HUES48 (cell line): ENCODE measurements around the gene CRACR2B.

Experiments
- H3K27ac ChIP-seq: one replicate; pipeline ENCODE4 v1.7.0; 2013; ENCODE audit warnings: low read depth, low read length, inconsistent platforms
- H3K27me3 ChIP-seq: 2 replicates; pipeline ENCODE4 v1.6.1; 2013; ENCODE audit warnings: mild to moderate bottlenecking, low read length; ENCODE audit not compliant: control insufficient read depth, insufficient read depth
- H3K36me3 ChIP-seq: 2 replicates; pipeline ENCODE4 v1.6.1; 2013; ENCODE audit warnings: low read length; ENCODE audit not compliant: control insufficient read depth, insufficient read depth
- H3K4me1 ChIP-seq: 2 replicates; pipeline ENCODE4 v1.6.1; 2013; ENCODE audit warnings: mild to moderate bottlenecking, low read length; ENCODE audit not compliant: control insufficient read depth, insufficient read depth
- H3K4me3 ChIP-seq: 2 replicates; pipeline ENCODE4 v1.5.1; 2013; ENCODE audit warnings: mild to moderate bottlenecking, low read depth, low read length
- H3K9ac ChIP-seq: 2 replicates; pipeline ENCODE4 v1.6.1; 2013; ENCODE audit warnings: mild to moderate bottlenecking, low read depth, low read length, moderate library complexity
- H3K9me3 ChIP-seq: 2 replicates; pipeline ENCODE4 v1.6.1; 2013; ENCODE audit warnings: low read length; ENCODE audit not compliant: control insufficient read depth, insufficient read depth

The CRACR2B gene

DNA sequence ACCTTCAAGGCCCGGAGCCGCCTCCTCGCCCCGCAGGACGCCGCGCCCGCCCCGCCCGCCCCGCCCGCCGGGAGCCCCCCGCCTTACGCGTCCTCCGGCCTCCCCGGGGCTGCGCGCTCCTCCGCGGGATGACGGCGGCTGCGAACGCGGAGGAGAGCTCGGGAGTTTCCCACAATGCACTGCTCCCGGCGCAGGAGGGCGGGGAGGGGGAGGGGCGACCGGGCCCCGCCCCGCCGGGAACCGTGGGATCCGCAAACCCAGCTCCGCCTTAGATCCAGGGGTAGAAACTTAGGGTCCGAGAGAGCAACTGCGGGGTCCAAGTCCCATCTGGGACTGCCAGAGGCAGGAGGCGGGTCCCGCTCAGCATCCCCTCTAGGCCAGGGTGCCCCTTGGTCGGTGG is 37.8 kb upstream of the CRACR2B start, which contains the start of gene CEND1:
CEND1 (minus strand) TSS at position 148 of the 400 bp plus-strand sequence. CDS start 1,514 bp downstream, outside the sequence.
- peaks cover 4% of the 10 kb centered on the region; the same call in 1 of the 2 replicates for H3K4me1 ChIP-seq
- H3K27me3 ChIP-seq, result no peaks in the 10 kb centered on the region
- no peaks in the 10 kb centered on the region for H3K9me3 ChIP-seq
- H3K27ac ChIP-seq, result no peak within 1 kb of the TSS
- H3K9ac ChIP-seq, result no peak within 1 kb of the TSS
- peaks cover 28% of the 10 kb centered on the region for H3K36me3 ChIP-seq
- H3K4me3 ChIP-seq, result peak within 1 kb of the TSS; percentile 37; the same call in 1 of the 2 replicates

DNA sequence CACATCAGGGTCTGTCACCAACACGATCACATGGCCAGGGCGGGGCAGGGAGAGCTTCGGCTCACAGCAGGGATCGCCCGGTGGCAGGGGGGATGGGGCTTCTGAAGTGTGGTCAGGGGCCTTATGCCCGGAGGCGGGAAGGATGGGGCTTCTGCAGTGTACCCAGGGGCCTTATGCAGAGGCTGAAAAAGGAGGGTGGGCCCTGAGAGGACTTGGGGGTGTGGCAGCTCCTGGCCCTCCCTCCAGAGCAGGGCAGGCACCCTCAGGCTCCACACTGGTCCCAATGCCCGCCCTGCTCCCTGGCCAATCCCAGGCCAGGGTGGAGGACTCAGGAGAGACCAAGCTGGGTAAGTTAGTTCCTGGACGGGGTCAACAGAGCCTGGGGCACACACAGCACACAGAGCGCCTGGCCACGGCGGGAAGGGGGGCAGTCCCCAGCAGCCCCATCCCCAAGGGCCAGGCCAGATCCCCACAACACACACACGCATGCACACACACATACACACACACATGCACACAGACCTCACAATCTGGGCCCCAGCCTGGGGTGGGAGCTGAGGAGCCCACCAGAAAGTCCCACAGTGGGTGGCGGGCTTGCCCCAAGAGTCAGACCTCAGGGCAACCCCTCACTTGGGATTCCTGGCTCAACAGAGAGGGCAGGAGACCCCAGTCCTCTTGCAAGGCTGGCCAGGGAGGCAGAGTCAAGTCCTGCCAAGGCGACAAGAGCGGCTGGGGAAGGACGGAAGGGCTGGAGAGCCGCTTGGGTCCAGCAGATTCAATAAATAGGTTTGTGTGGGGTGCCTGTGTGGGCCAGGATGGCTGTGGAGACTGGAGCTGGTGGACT is 36.8 kb upstream of the CRACR2B start:
- H3K4me1 ChIP-seq, result peaks cover 8% of the 10 kb centered on the region

DNA sequence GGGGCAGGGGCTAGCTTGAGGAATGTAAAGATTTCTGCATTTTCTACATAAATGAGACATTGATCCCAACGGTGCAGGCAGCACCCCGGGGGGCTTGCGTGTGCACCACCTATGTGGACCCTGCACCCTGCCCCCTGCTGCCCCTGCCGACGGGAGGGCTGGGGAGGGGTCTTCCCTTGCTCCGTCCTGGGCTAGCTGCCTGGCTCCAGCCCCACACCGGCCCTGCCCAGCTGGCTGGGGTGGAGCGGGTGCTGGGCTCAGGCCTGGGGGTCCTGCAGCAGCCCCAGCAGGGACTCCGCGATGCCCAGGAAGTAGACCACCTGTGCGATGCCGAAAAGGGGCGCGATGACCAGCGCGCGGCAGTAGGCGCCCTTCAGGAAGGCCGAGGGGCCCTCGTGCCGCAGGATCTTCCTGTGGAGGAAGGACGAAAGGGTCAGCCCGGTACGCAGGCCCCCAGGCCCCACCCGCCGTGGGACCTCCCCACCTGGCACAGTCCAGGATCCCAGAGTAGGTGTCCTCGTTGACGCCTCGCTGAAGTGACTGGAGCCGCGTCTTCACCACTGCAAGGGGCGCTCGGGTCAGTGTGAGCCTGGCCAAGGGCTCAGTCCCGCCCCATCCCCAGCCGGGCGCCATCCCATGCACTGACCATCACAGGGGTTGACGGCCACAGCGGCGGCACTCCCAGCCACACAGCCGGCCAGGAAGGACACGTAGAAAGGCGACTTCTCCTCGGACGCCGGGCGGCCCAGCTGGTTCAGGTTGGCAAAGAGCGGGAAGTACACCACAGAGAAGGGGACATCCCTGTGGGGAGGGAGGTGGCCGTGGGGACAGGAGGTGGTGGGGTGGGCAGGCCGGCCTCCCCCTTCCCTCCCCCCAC is 35.8 kb upstream of the CRACR2B start:
- peaks cover 15% of the 10 kb centered on the region for H3K4me1 ChIP-seq
- H3K9me3 ChIP-seq, result no peaks in the 10 kb centered on the region
- no peak overlapping the region for H3K27ac ChIP-seq
- H3K27me3 ChIP-seq, result no peaks in the 10 kb centered on the region
- no peak overlapping the region for H3K4me3 ChIP-seq
- peaks cover 28% of the 10 kb centered on the region for H3K36me3 ChIP-seq
- H3K9ac ChIP-seq, result no peak overlapping the region

More for the DNA sequence above, 36.8 kb upstream of the CRACR2B start:
- Histone ChIP-seq H3K9me3 (no peaks in the 10 kb centered on the region), H3K4me3 (no peak overlapping the region), H3K27me3 (no peaks in the 10 kb centered on the region), H3K27ac (no peak overlapping the region), H3K36me3 (peaks cover 28% of the 10 kb centered on the region), H3K9ac (no peak overlapping the region)

DNA sequence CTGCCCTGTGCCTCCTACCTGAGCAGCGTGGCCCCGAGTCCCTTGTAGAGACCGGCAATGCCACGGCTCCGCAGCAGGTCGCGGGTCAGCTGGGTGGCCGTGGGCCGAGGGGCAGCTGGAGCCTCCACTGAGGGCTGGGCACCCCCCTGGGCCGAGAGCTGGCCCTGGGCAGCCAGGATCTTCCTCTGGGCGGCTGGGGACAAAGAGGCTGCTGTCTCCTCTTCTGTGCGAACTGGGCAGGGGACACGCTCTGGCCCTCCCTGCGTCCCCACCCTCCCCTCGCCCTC is 35.2 kb upstream of the CRACR2B start:
- Histone ChIP-seq H3K4me1 (peaks cover 18% of the 10 kb centered on the region), H3K9ac (no peak overlapping the region), H3K27ac (no peak overlapping the region), H3K27me3 (no peaks in the 10 kb centered on the region), H3K9me3 (no peaks in the 10 kb centered on the region), H3K36me3 (peaks cover 28% of the 10 kb centered on the region), H3K4me3 (no peak overlapping the region)

- H3K9ac ChIP-seq, result no peak overlapping the region
These were observed 34.8 kb upstream of the CRACR2B start for GRCh38 chr11:792873-793272.

DNA sequence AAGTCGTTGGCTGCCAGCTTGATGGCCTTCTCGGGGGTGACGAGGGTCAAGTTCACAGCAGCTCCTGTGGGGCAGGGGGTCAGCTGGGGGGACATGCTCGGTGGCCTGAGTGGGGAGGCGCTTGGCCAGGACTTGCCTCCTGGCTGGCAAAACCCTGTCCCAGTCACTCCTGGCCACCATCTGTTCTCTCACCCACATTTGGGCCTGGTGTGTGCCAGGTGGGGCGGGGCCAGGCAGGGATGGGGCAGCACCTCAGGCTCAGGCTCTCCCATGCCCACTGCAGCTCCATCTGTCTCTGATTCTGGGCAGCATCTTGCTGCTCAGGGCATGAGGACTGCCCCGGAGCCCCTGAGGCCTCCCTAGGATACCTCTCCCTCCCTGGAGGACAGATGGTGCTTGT is 34.2 kb upstream of the CRACR2B start:
- Histone ChIP-seq H3K4me1 (peaks cover 18% of the 10 kb centered on the region), H3K27ac (no peak overlapping the region), H3K9me3 (no peaks in the 10 kb centered on the region), H3K36me3 (peaks cover 28% of the 10 kb centered on the region), H3K9ac (no peak overlapping the region), H3K4me3 (no peak overlapping the region), H3K27me3 (no peaks in the 10 kb centered on the region)

More at GRCh38 chr11:792873-793272, 34.8 kb upstream of the CRACR2B start:
- no peak overlapping the region for H3K4me3 ChIP-seq
- peaks cover 18% of the 10 kb centered on the region for H3K4me1 ChIP-seq
- no peaks in the 10 kb centered on the region for H3K27me3 ChIP-seq
- H3K9me3 ChIP-seq, result no peaks in the 10 kb centered on the region
- H3K27ac ChIP-seq, result no peak overlapping the region
- peaks cover 28% of the 10 kb centered on the region for H3K36me3 ChIP-seq

- no peak overlapping the region for H3K27ac ChIP-seq
- peaks cover 15% of the 10 kb centered on the region for H3K4me1 ChIP-seq
- no peak overlapping the region for H3K9ac ChIP-seq
These were observed 33.5 kb upstream of the CRACR2B start for GRCh38 chr11:794013-794765.

GRCh38 chr11:794766-795633 is 32.7 kb upstream of the CRACR2B start:
- Histone ChIP-seq H3K4me1 (peaks cover 13% of the 10 kb centered on the region), H3K36me3 (peaks cover 40% of the 10 kb centered on the region), H3K9me3 (no peaks in the 10 kb centered on the region), H3K27ac (no peak overlapping the region), H3K4me3 (no peak overlapping the region), H3K27me3 (no peaks in the 10 kb centered on the region), H3K9ac (no peak overlapping the region)

More at GRCh38 chr11:794013-794765, 33.5 kb upstream of the CRACR2B start:
- no peak overlapping the region for H3K4me3 ChIP-seq
- no peaks in the 10 kb centered on the region for H3K9me3 ChIP-seq
- no peaks in the 10 kb centered on the region for H3K27me3 ChIP-seq
- peaks cover 32% of the 10 kb centered on the region for H3K36me3 ChIP-seq

DNA sequence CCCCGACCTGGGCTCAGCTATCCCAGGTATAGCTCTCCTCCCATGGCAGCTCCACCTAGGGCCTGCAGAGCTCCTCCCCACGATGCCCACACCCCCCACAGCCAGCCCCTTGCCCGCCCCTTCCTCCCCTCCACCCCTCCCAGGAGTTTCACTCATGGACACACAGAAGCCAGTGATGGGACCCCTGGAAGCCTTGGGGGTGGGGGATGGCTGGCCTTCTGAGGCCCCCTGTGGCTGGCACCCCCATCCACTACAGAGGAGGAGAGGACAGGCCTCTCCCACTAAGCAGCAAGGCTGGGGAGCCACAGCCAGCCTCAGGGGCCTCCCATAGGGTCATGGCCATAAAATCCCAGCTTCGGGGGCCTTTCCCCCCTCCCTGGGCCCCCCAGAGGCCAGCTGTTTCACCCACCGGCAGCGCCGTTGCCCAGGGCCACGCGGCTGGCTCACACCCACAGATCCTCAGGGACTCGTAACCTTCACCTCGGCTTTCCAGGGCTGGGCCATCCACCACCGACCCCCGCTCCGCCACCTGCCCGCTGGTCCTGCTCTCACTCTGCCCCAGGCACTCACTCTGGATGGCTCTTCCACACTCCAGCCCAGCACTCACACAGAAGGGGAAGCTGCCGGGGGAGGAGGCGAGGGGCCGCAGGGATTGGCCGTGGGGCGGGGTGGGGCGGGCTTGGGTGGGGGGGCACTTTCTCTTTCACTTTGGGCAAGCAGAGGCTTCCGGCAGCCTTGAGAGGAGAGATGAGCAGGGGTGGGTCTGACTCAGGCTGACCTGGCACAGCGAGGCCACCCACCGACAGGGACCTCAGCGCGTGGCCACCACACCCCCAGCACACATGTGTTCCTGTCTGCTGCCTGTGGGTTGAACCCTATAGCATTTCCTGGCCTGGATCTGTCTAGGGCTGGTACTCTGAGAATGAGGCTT is 31.8 kb upstream of the CRACR2B start:
- H3K4me3 ChIP-seq, result no peak overlapping the region; the same call in 1 of the 2 replicates
- H3K27ac ChIP-seq, result peak overlapping the region; percentile 89
- H3K4me1 ChIP-seq, result peaks cover 13% of the 10 kb centered on the region
- H3K27me3 ChIP-seq, result no peaks in the 10 kb centered on the region
- no peaks in the 10 kb centered on the region for H3K9me3 ChIP-seq
- no peak overlapping the region for H3K9ac ChIP-seq
- H3K36me3 ChIP-seq, result peaks cover 49% of the 10 kb centered on the region
